ENCODE data around the gene SLC1A3. TPM values are rescaled to one million over a fixed set of nuclear protein-coding genes. Genes with fewer than 3 reads are reported as not detected.
"Not testable (repeated sequence)": the region's sequence is repeated elsewhere in the genome, so short reads cannot be mapped to it uniquely, and the experiment has no call there.

The SLC1A3 gene
- total RNA-seq, 4 donors from 2014 or later = 71.1 to 215 (median 161) TPM

- DNase-seq (ENCODE audit: low spot score) (no peak), ATAC-seq (ENCODE audit: low FRiP score) (no peak)
- TF ChIP-seq CTCF (IDR thresholded peaks at IDR 0.05) = no peak
Measured at GRCh38 chr5:36573438-36573837, 33.0 kb upstream of the SLC1A3 start.

GRCh38 chr5:36575361-36575781, 31.0 kb upstream of the SLC1A3 start:
- no peak for TF ChIP-seq CTCF (IDR thresholded peaks at IDR 0.05)
- no peak for ATAC-seq (ENCODE audit: low FRiP score)
- no peak for DNase-seq (ENCODE audit: low spot score)

- ATAC-seq (ENCODE audit: low FRiP score) = no peak
- no peak for DNase-seq (ENCODE audit: low spot score)
- no peak for TF ChIP-seq CTCF (IDR thresholded peaks at IDR 0.05)
Measured at GRCh38 chr5:36576721-36577120, 29.7 kb upstream of the SLC1A3 start.

- DNase-seq (ENCODE audit: low spot score); ATAC-seq (ENCODE audit: low FRiP score): not testable (repeated sequence)
Measured at GRCh38 chr5:36579858-36580257, 26.5 kb upstream of the SLC1A3 start.

DNA sequence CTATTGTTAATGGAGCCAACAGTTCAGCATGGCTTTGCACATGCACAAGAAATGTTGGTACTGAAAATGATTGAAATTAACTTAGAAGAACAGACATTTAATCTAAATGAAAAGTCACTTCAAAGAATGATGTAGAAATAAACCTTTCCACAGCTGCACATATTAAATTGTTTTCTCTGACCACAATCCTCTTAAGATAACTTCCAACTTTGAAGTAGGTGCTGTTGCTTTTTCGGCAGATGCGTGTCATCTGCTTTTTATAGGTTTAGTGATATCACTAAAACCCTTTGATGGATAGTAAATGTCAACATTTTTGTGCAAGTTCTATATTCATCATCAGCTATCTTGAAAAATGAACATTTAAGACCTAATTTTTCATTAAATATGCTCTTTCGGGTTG, 25.3 kb upstream of the SLC1A3 start:
- no peak for ATAC-seq (ENCODE audit: low FRiP score)
- no peak for DNase-seq (ENCODE audit: low spot score)
- no peak for TF ChIP-seq CTCF (IDR thresholded peaks at IDR 0.05)

GRCh38 chr5:36584009-36584875, 22.2 kb upstream of the SLC1A3 start:
- ATAC-seq (ENCODE audit: low FRiP score) (no peak), DNase-seq (ENCODE audit: low spot score) (no peak)
- TF ChIP-seq CTCF (IDR thresholded peaks at IDR 0.05) = no peak

GRCh38 chr5:36585701-36586100, 20.7 kb upstream of the SLC1A3 start:
- DNase-seq (ENCODE audit: low spot score) (no peak), ATAC-seq (ENCODE audit: low FRiP score) (no peak)
- TF ChIP-seq CTCF (IDR thresholded peaks at IDR 0.05) = no peak
